Brain pericyte (primary cell): ENCODE data around the gene BORCS6.

ENCODE experiments used
- DNase-seq: peaks from one replicate; pipeline ENCODE4 v3.0.0-alpha.2; 2012; ENCODE audit warnings: low read depth, low spot score

BORCS6 gene

GRCh38 chr17:8210761-8211458 lies 20.9 kb upstream of the BORCS6 start:
- DNase-seq = no peak

DNA sequence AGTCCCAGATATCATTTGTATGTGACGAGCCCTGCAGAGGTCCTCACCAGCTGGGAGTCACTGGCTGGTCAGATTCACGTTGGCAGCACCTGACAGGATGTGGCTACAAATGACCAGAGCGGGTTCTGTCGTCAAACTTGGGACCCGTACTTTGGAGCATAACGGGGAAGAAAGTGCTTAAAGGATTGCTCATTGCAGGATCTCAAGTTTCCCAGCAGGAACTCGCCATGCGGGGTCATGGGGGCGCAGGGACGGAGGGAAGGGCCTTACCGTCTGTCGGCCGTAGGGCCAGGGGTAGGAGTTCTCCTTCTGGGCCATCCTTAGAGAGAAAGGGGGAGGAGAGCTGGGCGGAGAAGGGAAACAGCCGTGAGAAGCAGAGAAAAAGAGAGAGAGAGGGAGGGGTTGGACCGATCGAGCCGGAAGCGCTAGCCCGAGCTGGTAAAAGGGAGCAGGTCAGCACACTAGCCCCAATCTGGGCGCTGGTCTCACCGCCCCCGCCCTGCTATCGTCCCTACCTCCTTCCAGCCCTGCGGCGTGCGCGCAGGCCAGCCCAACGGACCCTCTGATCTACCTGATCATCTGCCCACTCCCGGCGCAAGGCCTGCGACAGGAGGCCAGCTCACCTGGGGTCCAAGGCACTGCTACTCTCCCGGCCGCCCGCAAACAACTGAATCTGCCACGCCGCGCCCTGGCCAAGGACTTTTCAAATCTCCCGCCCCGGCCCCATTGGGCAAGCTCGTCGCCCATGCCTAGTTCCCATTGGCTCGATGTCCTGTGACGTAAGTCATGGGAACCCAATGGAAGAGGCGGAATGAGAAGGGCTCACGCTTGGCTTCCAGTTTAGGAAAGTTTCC lies 20.2 kb upstream of the BORCS6 start, which contains the start of gene AURKB:
TSS of gene AURKB (minus strand) at position 669 of the 854 bp plus-strand sequence. CDS start at position 318, 351 bp downstream.
- peak; percentile 72 for DNase-seq

GRCh38 chr17:8206536-8206935 lies 16.6 kb upstream of the BORCS6 start:
- DNase-seq = no peak

DNA sequence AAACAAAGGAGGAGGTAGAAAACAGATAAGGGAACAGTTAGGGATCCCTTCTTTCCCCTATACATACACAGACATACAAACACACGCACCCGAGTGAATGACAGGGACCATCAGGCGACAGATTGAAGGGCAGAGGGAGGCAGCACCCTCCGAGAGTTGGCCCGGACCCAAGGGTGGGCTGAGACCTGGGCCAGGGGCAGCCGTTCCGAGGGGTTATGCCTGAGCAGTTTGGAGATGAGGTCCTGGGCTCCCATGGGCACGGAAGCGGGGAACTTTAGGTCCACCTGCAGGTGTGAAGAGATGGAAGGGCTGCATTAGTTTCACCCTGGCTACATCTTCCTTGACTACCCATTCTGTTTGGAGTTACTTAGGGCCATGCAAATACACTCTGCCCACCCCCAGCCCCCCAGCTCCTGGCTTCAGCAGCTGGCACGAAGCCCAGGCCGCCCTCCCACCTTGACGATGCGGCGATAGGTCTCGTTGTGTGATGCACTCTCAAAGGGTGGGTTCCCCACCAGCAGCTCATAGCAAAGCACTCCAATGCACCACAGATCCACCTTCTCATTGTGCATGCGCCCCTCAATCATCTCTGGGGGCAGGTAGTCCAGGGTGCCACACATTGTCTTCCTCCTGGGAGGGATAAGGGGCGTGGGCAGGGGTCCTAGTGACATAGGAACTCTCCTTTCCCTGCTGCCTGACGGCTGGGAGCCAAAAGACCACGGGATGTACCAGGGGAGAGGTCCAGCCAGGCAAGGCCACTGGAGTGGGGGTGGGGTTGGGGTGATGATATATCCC lies 15.0 kb upstream of the BORCS6 start:
- no peak for DNase-seq

GRCh38 chr17:8192070-8192815 lies 2.3 kb upstream of the BORCS6 start:
- DNase-seq = peak; percentile 72

GRCh38 chr17:8190506-8190905 lies 526 bp upstream of the BORCS6 start:
- no peak for DNase-seq

DNA sequence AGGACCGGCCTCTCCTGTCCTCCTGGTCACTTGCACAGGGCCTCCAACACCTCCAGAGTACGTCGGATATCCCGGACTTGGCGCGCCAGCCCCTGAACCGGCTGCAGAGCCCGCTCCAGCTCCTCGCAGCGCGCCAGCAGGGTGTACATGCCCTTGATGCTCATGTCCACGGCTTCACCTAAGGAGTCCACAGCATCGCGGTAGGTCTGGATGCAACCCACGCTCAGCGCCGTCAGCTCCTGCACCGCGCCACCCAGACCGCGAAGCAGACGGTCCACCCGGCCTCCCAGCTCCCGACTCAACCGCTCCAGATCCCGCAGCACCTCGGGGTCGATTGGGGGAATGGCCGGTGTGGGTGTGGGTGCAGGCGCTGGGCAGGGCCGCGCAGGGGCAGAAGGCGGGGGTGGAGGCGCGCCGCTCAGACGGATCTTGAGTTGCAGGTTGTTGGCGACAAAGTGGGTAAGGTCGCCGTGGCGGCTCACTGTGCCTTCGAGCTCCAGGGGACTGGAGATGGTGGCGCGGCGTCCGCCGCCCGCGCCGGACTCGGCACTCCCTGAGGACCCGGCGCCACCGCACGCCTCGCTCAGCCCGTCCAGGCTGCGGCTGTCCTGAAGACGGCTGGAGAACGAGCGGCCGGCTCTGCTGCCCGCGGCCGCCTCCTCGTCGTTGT lies 804 bp downstream of the BORCS6 start:
- DNase-seq = no peak

- no peak for DNase-seq
These were observed 1.6 kb downstream of the BORCS6 start for GRCh38 chr17:8188263-8188839.

DNA sequence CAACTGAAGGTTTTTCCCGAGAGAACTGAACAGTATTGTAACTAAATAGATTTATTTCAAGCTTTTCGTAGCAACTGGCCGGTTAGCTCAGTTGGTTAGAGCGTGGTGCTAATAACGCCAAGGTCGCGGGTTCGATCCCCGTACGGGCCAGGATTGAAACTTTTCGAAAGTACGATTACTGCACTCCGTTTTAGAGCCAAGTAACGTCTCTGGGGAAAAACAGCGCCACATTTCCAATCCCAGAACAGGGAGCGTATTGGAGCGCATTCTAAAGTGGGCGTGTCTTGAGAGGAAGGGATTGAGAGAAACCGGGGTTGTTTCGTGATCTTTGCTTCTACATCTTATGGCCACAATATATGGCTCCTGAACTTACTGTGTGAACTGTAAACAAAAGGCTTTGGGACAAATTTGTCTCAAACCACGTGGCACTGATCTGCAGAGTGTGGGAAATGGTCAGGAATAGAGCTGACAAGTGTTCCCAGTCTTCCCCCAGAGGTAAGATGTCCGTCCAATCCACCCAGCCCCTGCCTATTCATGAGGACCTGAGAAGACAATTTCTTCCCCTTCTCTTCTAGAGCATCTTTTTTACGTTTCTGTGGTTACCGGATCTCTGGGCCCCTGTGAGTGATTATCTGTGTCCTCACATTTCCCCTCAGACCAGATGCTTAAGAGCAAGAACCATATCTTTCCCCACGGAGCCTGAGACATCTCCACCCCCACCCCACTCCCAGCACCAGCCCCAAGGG lies 2.3 kb downstream of the BORCS6 start:
- peak; percentile 96 for DNase-seq

DNA sequence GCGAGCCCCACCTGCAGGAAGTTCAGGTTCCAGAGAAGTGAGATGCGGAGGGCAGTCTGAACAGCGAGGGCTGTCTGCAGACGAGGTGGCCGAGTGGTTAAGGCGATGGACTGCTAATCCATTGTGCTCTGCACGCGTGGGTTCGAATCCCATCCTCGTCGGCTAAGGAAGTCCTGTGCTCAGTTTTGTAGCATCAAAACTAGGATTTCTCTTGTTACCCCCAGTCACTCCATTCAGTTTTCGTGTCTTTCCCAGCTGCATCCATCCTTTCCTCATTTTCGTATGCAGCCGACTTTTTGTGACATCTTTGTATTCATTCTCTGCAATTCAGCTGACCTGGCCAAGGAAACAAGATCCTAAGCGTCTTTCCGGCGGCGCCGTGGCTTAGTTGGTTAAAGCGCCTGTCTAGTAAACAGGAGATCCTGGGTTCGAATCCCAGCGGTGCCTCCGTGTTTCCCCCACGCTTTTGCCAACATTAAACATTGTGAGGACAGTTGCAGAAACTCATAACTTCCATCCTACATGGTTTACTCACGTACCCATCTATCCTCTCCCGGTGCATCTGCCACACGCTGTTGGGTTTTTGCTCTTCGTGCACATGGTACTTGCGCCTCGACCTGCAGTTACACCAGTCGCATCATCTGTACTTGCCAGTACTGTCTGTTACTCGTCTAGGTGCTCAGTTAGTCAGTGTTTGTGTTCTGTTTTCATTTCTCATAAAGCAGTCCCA lies 3.0 kb downstream of the BORCS6 start:
- peak; percentile 90 for DNase-seq

DNA sequence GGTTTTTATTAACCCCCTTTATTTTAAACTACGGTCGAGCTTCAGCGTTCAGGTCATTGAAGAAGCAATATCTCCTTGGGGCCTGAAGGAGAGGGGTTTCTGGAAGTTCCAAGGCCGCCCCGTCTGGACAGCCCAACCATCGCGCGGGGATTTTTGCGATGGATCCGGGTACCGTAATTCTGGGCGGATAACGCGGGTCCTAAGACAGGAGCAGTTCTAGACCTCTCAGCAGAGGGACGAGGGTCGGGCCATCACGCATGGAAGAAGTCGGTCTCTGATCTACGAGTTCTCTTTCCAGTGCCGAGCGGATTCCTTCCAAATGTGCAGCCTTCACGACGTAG lies 3.6 kb downstream of the BORCS6 start:
- DNase-seq = no peak

GRCh38 chr17:8185582-8186445 lies 4.2 kb downstream of the BORCS6 start:
- DNase-seq = no peak

DNA sequence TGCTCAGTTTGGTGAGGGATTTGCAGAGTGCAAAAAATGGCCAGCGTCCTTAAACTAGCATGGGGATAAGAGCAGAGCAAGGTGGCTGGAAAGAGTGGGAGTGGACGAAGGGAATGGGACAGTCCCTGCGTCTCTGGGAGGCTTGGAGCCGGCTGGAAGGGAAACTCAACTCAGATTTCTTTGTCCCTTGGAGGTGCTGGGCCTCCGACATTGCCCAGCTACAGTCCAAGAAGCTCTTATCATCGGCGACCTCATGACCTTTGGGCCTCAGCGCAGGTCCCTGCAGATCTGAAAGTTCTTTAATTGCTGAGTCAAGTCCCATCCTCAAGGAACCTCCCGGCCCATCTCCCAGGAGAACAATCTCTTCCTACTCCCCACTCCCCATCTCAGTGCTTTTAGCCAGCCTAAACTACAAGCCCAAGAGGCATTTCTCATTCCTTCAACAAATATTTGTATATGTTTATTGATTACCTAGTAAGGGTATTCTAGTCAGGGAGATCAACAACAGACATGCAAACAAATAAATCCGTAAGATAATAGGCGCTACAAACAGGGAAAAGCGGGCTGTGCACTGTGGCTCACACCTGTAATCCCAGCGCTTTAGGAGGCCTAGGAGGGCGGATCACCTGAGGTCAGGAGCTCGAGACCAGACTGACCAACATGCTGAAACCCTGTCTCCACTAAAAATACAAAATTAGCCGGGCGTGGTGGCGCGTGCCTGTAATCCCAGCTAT lies 12.8 kb downstream of the BORCS6 start:
- no peak for DNase-seq

- no peak for DNase-seq
These were observed 13.6 kb downstream of the BORCS6 start, which contains the start of gene TMEM107 for GRCh38 chr17:8176197-8176940. TSS of gene TMEM107 (minus strand) at chr17:8176380. CDS start at chr17:8176286, 94 bp downstream.

- no peak for DNase-seq
These were observed 14.2 kb downstream of the BORCS6 start for GRCh38 chr17:8175795-8176196.

GRCh38 chr17:8173871-8174322 lies 16.1 kb downstream of the BORCS6 start:
- DNase-seq = no peak
